H9 (cell line): Measurements from ENCODE around the gene ADAMTS16. TPM values are rescaled to one million over a fixed set of nuclear protein-coding genes. Genes with fewer than 3 reads are reported as not detected.

Experiments
- DNase-seq: peaks from one replicate; pipeline ENCODE4 v3.0.0-alpha.2; 2017
- H2AFZ ChIP-seq: one replicate; pipeline ENCODE4 v1.6.1; 2013; ENCODE audit warnings: mild to moderate bottlenecking, low read length, control low read depth, moderate library complexity
- H2AK5ac ChIP-seq: 2 replicates; pipeline ENCODE4 v1.6.1; 2013; ENCODE audit warnings: low read length, control low read depth, mixed read lengths; ENCODE audit not compliant: insufficient read length
- H2BK120ac ChIP-seq: one replicate; pipeline ENCODE4 v1.6.1; 2013; ENCODE audit warnings: low read depth, mild to moderate bottlenecking, low read length, control low read depth, inconsistent platforms; ENCODE audit not compliant: poor library complexity, severe bottlenecking
- H2BK12ac ChIP-seq: 2 replicates; pipeline ENCODE4 v1.6.1; 2013; ENCODE audit warnings: low read length, control low read depth, mixed read lengths, low read depth; ENCODE audit not compliant: insufficient read length
- H2BK15ac ChIP-seq: 2 replicates; pipeline ENCODE4 v1.6.1; 2013; ENCODE audit warnings: low read depth, low read length, control low read depth
- H2BK20ac ChIP-seq: one replicate; pipeline ENCODE4 v1.6.1; 2013; ENCODE audit warnings: low read depth, mild to moderate bottlenecking, low read length, control low read depth, inconsistent platforms; ENCODE audit not compliant: poor library complexity, severe bottlenecking
- H2BK5ac ChIP-seq: 2 replicates; pipeline ENCODE4 v1.6.1; 2013; ENCODE audit warnings: low read length, control low read depth, mixed read lengths; ENCODE audit not compliant: insufficient read length
- H3K14ac ChIP-seq: 2 replicates; pipeline ENCODE4 v1.6.1; 2013; ENCODE audit warnings: low read length, control low read depth; ENCODE audit not compliant: insufficient read depth
- H3K18ac ChIP-seq: 2 replicates; pipeline ENCODE4 v1.6.1; 2013; ENCODE audit warnings: low read depth, mild to moderate bottlenecking, mixed read lengths, low read length, control low read depth; ENCODE audit not compliant: insufficient read length
- H3K23ac ChIP-seq: 2 replicates; pipeline ENCODE4 v1.6.1; 2013; ENCODE audit warnings: low read length, control low read depth, mixed read lengths, low read depth; ENCODE audit not compliant: insufficient read length
- H3K23me2 ChIP-seq: 2 replicates; pipeline ENCODE4 v1.6.1; 2013; ENCODE audit warnings: low read depth, mild to moderate bottlenecking, mixed read lengths, low read length, control low read depth; ENCODE audit not compliant: insufficient read length, poor library complexity, severe bottlenecking
- H3K27ac ChIP-seq: 2 replicates; pipeline ENCODE4 v1.5.1; 2013; ENCODE audit warnings: low read length, control low read depth, mixed read lengths, low read depth; ENCODE audit not compliant: insufficient read length
- H3K27me3 ChIP-seq: 2 replicates; pipeline ENCODE4 v1.6.1; 2013; ENCODE audit warnings: low read length, control low read depth, inconsistent platforms; ENCODE audit not compliant: insufficient read depth
- H3K4ac ChIP-seq: 2 replicates; pipeline ENCODE4 v1.6.1; 2013; ENCODE audit warnings: low read depth, mild to moderate bottlenecking, control low read depth, inconsistent platforms, low read length, moderate library complexity
- H3K4me1 ChIP-seq: 2 replicates; pipeline ENCODE4 v1.6.1; 2013; ENCODE audit warnings: low read length, control low read depth, inconsistent platforms; ENCODE audit not compliant: insufficient read depth
- H3K4me2 ChIP-seq: 2 replicates; pipeline ENCODE4 v1.6.1; 2013; ENCODE audit warnings: low read length, control low read depth, mixed read lengths; ENCODE audit not compliant: insufficient read length, insufficient read depth
- H3K56ac ChIP-seq: 2 replicates; pipeline ENCODE4 v1.6.1; 2013; ENCODE audit warnings: low read depth, mild to moderate bottlenecking, mixed read lengths, low read length, control low read depth; ENCODE audit not compliant: insufficient read length
- H3K79me1 ChIP-seq: 2 replicates; pipeline ENCODE4 v1.6.1; 2013; ENCODE audit warnings: low read depth, mild to moderate bottlenecking, moderate library complexity, low read length, control low read depth, inconsistent platforms; ENCODE audit not compliant: insufficient read depth, poor library complexity, severe bottlenecking
- H3K79me2 ChIP-seq: 2 replicates; pipeline ENCODE4 v1.6.1; 2013; ENCODE audit warnings: low read length, control low read depth, inconsistent platforms; ENCODE audit not compliant: insufficient read depth
- H3K9ac ChIP-seq: 2 replicates; pipeline ENCODE4 v1.6.1; 2013; ENCODE audit warnings: low read length, control low read depth, mixed read lengths; ENCODE audit not compliant: insufficient read length; ENCODE audit errors: extremely low read depth
- H3K9me3 ChIP-seq: one replicate; pipeline ENCODE4 v1.6.1; 2013; ENCODE audit warnings: low read depth, low read length, inconsistent platforms; ENCODE audit not compliant: control insufficient read depth
- H3T11ph ChIP-seq: one replicate; pipeline ENCODE4 v1.6.1; 2013; ENCODE audit warnings: mild to moderate bottlenecking, low read length, control low read depth, inconsistent platforms
- H4K20me1 ChIP-seq: one replicate; pipeline ENCODE4 v1.6.1; 2013; ENCODE audit not compliant: control insufficient read depth, insufficient read length, insufficient read depth
- H4K5ac ChIP-seq: 2 replicates; pipeline ENCODE4 v1.6.1; 2013; ENCODE audit warnings: low read depth, mild to moderate bottlenecking, mixed read lengths, low read length, control low read depth; ENCODE audit not compliant: insufficient read length
- H4K8ac ChIP-seq: replicated peaks from 2 replicates; pipeline ENCODE4 v1.6.1; 2013; ENCODE audit warnings: low read length, control low read depth, mixed read lengths, low read depth; ENCODE audit not compliant: insufficient read length
- H4K91ac ChIP-seq: 2 replicates; pipeline ENCODE4 v1.6.1; 2013; ENCODE audit warnings: low read depth, mild to moderate bottlenecking, moderate library complexity, mixed read lengths, low read length, control low read depth; ENCODE audit not compliant: insufficient read length
- H3K27ac Mint-ChIP-seq, 3 experiments: 2 replicates in 2 of 3; 3 replicates in 1 of 3; pipeline ENCODE4 v1.8.0; 2020 to 2021; ENCODE audit warnings: mixed read lengths in 3 of 3, mild to moderate bottlenecking in 1 of 3, moderate library complexity in 1 of 3
- H3K27me3 Mint-ChIP-seq: 2 replicates; pipeline ENCODE4 v1.8.0; 2021; ENCODE audit warnings: low read depth, mild to moderate bottlenecking, moderate library complexity, mixed read lengths
- H3K36me3 Mint-ChIP-seq, 3 experiments: 2 replicates in 2 of 3; 3 replicates in 1 of 3; pipeline ENCODE4 v1.8.0; 2020 to 2021; ENCODE audit warnings: low read depth in 3 of 3, mixed read lengths in 3 of 3; ENCODE audit not compliant: insufficient read depth in 1 of 3
- H3K4me1 Mint-ChIP-seq, 2 experiments: 2 replicates each; pipeline ENCODE4 v1.8.0; 2020; ENCODE audit warnings: mixed read lengths in 2 of 2
- H3K4me3 Mint-ChIP-seq, 2 experiments: 2 replicates in 1 of 2; 3 replicates in 1 of 2; pipeline ENCODE4 v1.8.0; 2020 to 2021; ENCODE audit warnings: mild to moderate bottlenecking in 2 of 2, mixed read lengths in 2 of 2, moderate library complexity in 1 of 2
- H3K9me3 Mint-ChIP-seq, 2 experiments: 2 replicates in 1 of 2; 3 replicates in 1 of 2; pipeline ENCODE4 v1.8.0; 2020; ENCODE audit warnings: mild to moderate bottlenecking in 2 of 2, mixed read lengths in 2 of 2, moderate library complexity in 1 of 2
- WGBS: extraction: QIAGEN DNeasy Blood & Tissue Kit; methylation state at CpG from one replicate; pipeline ENCODE4 v1.1.7; 2013; ENCODE audit warnings: missing lambda C conversion rate, low lambda C conversion rate, mixed read lengths; ENCODE audit not compliant: insufficient read length; ENCODE audit errors: extremely low coverage; 5-methylcytosine and 5-hydroxymethylcytosine counted together
- total RNA-seq: library from RNA; stranded (reverse); gene quantifications from 2 replicates; pipeline ENCODE4 v1.2.1, GENCODE V29; 2021
- TF ChIP-seq, protein P1 (sequence below): fragments of 200-600 bp; sonication (generic); conservative IDR thresholded peaks from 3 replicates; pipeline ENCODE4 v1.8.0; 2021; ENCODE audit warnings: antibody characterized with exemption, mild to moderate bottlenecking

The ADAMTS16 gene
- total RNA-seq, 1 experiment from 2014 or later = 4.5 TPM

DNA sequence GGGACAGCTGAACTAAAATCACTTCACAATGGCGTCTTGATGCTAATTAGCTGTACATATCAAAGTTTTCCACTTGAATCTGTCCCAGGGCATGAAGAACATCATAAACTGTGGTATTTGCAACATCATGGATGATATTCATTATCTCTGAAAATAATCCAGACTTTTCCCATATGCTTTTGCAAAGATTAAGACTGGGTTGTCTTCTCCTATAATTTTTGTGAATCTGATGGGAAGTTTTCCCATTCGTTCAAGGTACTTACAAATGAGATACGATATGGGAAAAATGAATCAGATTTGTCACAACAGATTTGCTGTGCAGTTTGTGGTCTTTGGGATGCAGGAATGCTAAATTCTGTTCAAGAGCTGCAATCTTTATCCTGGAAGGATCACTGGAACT lies 17.4 kb upstream of the ADAMTS16 start:
- Mint-ChIP-seq H3K27ac (no peak overlapping the region), H3K36me3 (peaks cover 0 to 4% (median 0%) of the 10 kb centered on the region in 3 experiments; a peak in 2 of 7 replicates), H3K4me1 (peaks cover 0 to 3% of the 10 kb centered on the region in 2 experiments; a peak in 1 of 4 replicates), H3K4me3 (no peak overlapping the region), H3K27me3 (peaks cover 3% of the 10 kb centered on the region; the same call in 1 of the 2 replicates), H3K9me3 (peaks cover 0 to 12% of the 10 kb centered on the region in 2 experiments; a peak in 2 of 5 replicates)
- Histone ChIP-seq H3K4me2 (no peak overlapping the region), H3K27ac (no peak overlapping the region), H3K4ac (no peak overlapping the region), H3K79me2 (no peaks in the 10 kb centered on the region), H3K4me1 (no peaks in the 10 kb centered on the region), H2BK15ac (no peak overlapping the region), H3K56ac (no peak overlapping the region), H2AK5ac (no peak overlapping the region), H3T11ph (no peak overlapping the region), H3K18ac (no peak overlapping the region), H3K9me3 (no peaks in the 10 kb centered on the region), H2BK120ac (no peak overlapping the region), H2BK20ac (no peak overlapping the region), H4K5ac (no peak overlapping the region), H2BK5ac (no peak overlapping the region), H2BK12ac (no peak overlapping the region), H4K8ac (no peak overlapping the region), H4K20me1 (no peaks in the 10 kb centered on the region), H2AFZ (no peak overlapping the region), H4K91ac (no peak overlapping the region), H3K27me3 (no peaks in the 10 kb centered on the region), H3K79me1 (no peaks in the 10 kb centered on the region), H3K23ac (no peak overlapping the region), H3K9ac (no peak overlapping the region), H3K14ac (no peak overlapping the region), H3K23me2 (no peaks in the 10 kb centered on the region)
- DNase-seq = no peak
- TF ChIP-seq, protein P1, sequence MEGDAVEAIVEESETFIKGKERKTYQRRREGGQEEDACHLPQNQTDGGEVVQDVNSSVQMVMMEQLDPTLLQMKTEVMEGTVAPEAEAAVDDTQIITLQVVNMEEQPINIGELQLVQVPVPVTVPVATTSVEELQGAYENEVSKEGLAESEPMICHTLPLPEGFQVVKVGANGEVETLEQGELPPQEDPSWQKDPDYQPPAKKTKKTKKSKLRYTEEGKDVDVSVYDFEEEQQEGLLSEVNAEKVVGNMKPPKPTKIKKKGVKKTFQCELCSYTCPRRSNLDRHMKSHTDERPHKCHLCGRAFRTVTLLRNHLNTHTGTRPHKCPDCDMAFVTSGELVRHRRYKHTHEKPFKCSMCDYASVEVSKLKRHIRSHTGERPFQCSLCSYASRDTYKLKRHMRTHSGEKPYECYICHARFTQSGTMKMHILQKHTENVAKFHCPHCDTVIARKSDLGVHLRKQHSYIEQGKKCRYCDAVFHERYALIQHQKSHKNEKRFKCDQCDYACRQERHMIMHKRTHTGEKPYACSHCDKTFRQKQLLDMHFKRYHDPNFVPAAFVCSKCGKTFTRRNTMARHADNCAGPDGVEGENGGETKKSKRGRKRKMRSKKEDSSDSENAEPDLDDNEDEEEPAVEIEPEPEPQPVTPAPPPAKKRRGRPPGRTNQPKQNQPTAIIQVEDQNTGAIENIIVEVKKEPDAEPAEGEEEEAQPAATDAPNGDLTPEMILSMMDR = no peak
- WGBS = no CpG with 5 or more reads among the region's 3 CpGs
